HEK293 (cell line): Measurements from ENCODE around the gene ESPNL.

Experiments used
- ATF2 ChIP-seq: fragments of 450-650 bp; formaldehyde crosslinking; IDR thresholded peaks from 2 replicates; pipeline ENCODE4 v1.5.1; 2016; ENCODE audit warnings: missing biosample characterization, missing genetic modification characterization, low read depth
- CTCF ChIP-seq: fragments of 450-650 bp; formaldehyde crosslinking; IDR thresholded peaks from 2 replicates; pipeline ENCODE4 v1.5.1; 2016; ENCODE audit warnings: missing biosample characterization, missing genetic modification characterization
- INSM2 ChIP-seq: fragments of 450-650 bp; formaldehyde crosslinking; IDR thresholded peaks from 2 replicates; pipeline ENCODE4 v1.5.1; 2016; ENCODE audit warnings: missing biosample characterization, missing genetic modification characterization
- SALL2 ChIP-seq: fragments of 450-650 bp; formaldehyde crosslinking; IDR thresholded peaks from 2 replicates; pipeline ENCODE4 v1.5.0; 2017; ENCODE audit warnings: missing biosample characterization, mild to moderate bottlenecking, missing genetic modification characterization, borderline replicate concordance
- YY1 ChIP-seq: fragments of 450-650 bp; formaldehyde crosslinking; IDR thresholded peaks from 2 replicates; pipeline ENCODE4 v1.5.1; 2018; ENCODE audit warnings: missing biosample characterization, missing genetic modification characterization
- ZNF132 ChIP-seq: fragments of 450-650 bp; formaldehyde crosslinking; IDR thresholded peaks from 2 replicates; pipeline ENCODE4 v1.5.1; 2017; ENCODE audit warnings: missing biosample characterization, missing genetic modification characterization, borderline replicate concordance
- ZNF398 ChIP-seq: fragments of 450-650 bp; formaldehyde crosslinking; IDR thresholded peaks from 2 replicates; pipeline ENCODE4 v1.5.1; 2017; ENCODE audit warnings: missing biosample characterization, missing genetic modification characterization
- ZNF501 ChIP-seq: fragments of 450-650 bp; formaldehyde crosslinking; IDR thresholded peaks from 2 replicates; pipeline ENCODE4 v1.5.1; 2016; ENCODE audit warnings: missing biosample characterization, missing genetic modification characterization
- ZNF660 ChIP-seq: fragments of 450-650 bp; IDR thresholded peaks from 2 replicates; pipeline ENCODE4 v1.5.1; 2018; ENCODE audit warnings: missing biosample characterization, mild to moderate bottlenecking, missing genetic modification characterization
- ZNF776 ChIP-seq: fragments of 450-650 bp; formaldehyde crosslinking; IDR thresholded peaks from 2 replicates; pipeline ENCODE4 v1.5.0; 2017; ENCODE audit warnings: missing biosample characterization, missing genetic modification characterization, borderline replicate concordance
- ZNF785 ChIP-seq: fragments of 450-650 bp; formaldehyde crosslinking; IDR thresholded peaks from 2 replicates; pipeline ENCODE4 v1.5.1; 2016; ENCODE audit warnings: missing biosample characterization, missing genetic modification characterization

- no peak for TF ChIP-seq ZNF501 (tag by site-specific recombination)
- TF ChIP-seq CTCF (tag by site-specific recombination) = no peak
- no peak for TF ChIP-seq SALL2 (tag by site-specific recombination)
- TF ChIP-seq ZNF398 (tag by site-specific recombination) = no peak
- TF ChIP-seq INSM2 (tag by site-specific recombination) = no peak
- no peak for TF ChIP-seq YY1 (tag by site-specific recombination)
- no peak for TF ChIP-seq ZNF785 (tag by site-specific recombination)
- TF ChIP-seq ZNF132 = no peak
- no peak for TF ChIP-seq ZNF776 (tag by site-specific recombination)
- TF ChIP-seq ZNF660 (tag by site-specific recombination) = no peak
- TF ChIP-seq ATF2 = no peak
These were observed 35.5 kb downstream of the ESPNL start for GRCh38 chr2:238135601-238136150.
